ENCODE results near the gene BTNL9.
"Not testable (repeated sequence)": the region's sequence is repeated elsewhere in the genome, so short reads cannot be mapped to it uniquely, and the experiment has no call there.

Gene BTNL9

DNA sequence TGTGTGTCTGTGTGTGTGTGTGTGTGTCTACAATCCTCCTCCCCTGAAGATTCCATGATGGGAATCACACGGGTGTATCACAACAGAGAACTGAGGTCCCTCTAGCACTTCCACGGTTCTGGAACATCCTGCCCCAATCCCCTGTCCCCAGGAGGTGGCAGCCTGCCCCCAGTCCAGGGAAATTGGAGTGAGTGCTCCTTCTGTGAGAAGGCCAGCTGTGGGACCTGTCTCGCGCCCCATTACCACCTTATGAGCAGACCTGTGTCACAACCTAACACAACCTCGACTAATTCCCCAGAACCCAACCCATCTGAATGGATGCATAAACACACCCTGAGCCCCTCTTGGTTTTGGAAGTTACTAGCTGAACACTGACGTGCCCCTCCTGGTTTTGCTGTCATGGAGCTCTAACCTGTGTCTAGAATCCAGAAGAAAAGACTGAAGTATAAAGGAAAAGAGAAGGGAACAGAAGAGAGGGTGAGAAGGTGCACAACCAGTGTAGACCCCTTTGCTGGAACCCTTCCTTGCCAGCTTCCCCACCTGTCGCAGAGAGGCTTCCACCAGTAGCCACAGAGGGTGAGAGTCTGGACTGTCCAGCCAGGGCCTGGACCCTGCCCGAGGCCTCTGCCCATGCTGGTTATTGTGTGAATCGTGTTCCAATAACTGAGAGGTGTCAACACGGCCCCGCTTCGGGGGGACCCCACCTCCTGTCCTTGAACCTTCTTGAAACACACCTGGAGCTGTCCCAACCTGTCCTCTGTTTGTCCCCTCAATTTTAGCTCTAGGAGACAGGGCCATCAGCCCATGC, 3.4 kb downstream of the BTNL9 start:
- no peak for DNase-seq (ENCODE audit: low spot score)

DNA sequence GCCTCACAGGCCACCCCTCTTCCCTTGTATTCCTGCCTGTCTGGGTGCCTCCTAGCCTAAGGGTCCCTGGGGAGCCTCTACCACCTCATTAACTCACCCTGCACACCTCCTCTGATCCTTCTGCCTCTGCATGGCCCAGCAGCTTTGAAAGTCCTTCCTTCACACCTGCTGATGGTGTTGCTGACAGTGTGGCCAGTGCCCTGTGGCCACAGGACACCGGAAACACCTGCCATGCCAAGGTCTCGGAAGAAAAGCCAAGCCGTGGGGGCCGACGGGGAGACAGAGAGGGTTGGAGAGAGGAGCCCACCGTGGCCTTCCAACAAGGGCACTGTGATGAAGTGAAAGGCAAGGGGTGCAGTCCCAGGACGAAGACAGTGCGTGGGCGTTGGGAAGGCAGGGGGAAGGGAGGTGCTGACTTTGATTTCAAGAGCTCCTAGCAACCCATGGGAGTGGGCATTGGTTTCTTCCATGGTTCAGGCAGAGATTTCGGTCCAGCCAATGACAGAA, 4.1 kb downstream of the BTNL9 start:
- DNase-seq (ENCODE audit: low spot score), result no peak

DNA sequence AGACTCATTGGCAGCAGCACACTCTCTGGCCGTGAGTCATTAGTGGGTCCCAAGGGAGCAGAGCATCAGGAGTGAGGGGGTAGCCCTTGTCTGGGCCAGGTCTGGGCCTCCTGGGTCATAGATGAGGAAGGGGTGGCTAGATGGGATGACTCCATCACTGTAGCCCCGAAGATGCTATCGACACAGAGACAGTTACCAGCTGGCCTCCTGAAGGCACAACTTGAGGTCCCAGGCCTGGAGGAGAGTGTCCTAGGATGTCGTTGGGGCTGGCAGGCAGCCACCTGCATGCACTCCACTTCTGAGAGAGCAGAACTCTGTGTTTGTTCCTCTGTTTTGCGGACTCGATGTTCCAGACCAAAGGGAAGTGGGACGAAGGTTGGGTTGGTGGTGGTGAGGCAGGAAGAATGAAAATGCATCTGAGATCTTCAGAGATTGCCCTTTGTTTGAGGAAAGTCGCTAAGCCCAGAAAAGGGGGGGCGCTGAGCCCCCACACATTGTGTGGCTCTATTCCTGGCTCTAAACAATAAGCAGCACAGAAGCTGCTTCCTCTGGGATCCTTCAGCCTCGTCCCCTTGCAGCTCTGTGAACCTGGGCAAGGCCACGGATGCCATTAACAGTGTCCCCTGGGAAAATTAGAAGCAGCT, 4.7 kb downstream of the BTNL9 start:
- DNase-seq (ENCODE audit: low spot score), result no peak

- DNase-seq (ENCODE audit: low spot score), result no peak
Measured at GRCh38 chr5:181045316-181045715, 5.2 kb downstream of the BTNL9 start.

GRCh38 chr5:181045857-181046256, 5.8 kb downstream of the BTNL9 start:
- DNase-seq (ENCODE audit: low spot score), result not testable (repeated sequence)

DNA sequence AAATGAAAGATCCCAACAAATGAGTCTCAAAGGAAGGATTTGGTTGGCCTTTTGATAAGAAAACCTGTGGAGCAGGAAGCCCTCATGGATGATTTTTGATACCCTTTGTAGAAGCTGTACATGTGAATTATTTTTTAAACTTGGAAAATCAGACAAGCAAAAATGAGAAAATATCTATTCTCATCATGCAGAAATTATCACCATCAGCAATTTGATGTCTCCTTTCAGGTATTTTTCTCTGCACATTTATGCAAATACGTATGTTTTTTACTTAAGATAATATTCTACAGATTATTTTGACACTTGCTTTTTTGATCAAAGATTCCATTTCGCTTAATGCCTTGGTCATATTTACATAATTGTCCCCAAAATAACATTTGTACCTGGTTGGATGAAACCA, 7.2 kb downstream of the BTNL9 start:
- DNase-seq (ENCODE audit: low spot score), result no peak

GRCh38 chr5:181047921-181048320, 7.9 kb downstream of the BTNL9 start:
- DNase-seq (ENCODE audit: low spot score), result no peak

DNA sequence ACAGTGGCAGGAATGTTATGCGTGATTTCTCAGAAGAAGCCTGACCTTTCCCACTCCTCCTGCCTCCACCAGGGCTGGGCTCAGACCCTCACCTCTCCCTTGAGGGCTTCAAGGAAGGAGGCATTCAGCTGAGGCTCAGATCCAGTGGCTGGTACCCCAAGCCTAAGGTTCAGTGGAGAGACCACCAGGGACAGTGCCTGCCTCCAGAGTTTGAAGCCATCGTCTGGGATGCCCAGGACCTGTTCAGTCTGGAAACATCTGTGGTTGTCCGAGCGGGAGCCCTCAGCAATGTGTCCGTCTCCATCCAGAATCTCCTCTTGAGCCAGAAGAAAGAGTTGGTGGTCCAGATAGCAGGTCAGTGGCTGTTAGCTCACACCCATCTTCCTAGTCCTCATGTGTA, 9.9 kb downstream of the BTNL9 start:
- no peak for DNase-seq (ENCODE audit: low spot score)

- no peak for DNase-seq (ENCODE audit: low spot score)
Measured at GRCh38 chr5:181051841-181052671, 12.0 kb downstream of the BTNL9 start.

DNA sequence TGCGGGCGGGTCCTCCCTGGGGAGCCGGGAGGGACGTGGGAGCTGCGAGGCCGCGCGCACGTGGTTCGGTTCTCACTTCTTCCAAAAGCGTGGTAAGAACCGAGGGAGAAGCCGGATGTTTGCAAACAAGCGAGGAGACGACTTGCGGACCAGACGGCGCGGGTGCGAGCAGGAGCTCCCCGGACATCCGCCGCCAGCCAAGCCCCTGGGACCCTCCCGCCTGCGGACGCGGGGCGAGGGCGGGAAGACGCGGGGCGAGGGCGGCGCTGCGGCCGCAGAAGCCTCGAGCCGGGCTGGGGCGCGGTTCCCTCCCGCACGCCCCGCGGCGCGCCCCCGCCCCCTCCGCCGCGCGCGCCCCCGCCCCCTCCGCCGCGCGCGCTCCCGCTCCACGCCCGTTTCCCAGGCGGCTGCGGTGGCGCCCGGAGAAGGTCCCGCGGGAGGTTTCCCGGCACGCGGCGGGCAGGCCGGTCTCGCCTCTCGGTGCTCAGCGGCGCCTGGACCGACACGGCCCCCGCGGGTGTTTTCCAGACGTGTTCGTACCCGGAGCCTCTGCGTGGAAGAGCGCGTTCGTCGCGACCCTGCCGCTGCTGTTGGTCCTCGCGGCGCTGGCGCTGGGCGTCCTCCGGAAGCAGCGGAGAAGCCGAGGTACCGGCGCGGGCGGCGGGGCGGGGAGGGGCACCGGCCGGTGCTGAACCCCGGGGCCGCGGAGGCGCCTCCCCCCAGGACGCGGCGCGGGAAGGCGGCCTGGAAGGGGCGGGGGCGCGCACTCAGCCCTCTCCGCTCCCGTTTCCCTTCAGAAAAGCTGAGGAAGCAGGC, 12.8 kb downstream of the BTNL9 start:
- no peak for DNase-seq (ENCODE audit: low spot score)

DNA sequence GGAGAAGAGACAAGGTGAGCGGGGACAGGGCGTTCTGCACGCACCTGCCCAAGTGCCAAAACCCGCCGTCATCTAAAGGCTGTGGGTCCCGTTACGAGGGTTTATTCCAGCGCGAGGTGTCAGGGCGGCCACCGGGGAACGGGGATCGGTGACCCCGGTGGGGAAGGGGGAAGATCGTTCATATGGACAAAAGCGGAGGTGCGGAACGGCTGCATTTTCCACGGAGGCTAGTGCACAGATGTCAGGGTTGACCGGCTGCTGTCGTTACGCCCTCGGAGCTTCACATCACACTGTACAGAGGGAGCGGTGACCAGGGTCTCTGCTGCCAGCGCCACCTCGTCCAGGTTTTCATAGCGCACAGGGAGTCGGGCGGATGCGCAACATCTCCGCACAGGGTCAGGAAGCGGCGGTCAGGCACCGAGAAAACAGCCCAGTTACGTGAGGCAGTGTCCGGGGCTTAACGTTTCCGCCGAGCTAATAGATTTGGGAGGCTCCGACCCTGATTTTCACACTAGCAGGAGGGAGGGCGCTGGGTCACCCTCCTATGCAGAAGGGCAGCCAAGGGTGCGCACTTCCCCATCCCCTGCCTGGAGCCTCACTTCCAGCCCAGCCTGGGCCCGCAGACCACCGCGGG, 13.5 kb downstream of the BTNL9 start:
- DNase-seq (ENCODE audit: low spot score), result no peak

DNA sequence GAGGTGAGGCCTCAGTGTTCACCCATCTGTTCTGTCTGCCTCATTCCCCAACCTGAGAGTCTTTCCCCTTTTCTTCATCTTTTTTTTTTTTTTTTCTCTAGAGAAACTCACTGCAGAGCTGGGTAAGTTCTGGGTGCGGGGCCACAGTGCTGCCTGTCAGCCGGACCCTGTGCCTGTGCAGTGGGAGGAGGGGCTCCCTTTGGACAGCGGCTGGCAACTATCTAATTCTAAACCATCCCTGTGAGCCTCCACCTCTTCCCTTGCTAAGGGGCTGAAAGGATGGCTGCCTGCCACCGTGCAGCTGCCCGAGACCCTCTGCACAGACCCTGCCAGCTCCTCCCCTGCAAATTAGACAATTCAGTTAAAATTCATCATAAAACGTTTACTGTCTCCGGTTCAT, 14.1 kb downstream of the BTNL9 start:
- no peak for DNase-seq (ENCODE audit: low spot score)

DNA sequence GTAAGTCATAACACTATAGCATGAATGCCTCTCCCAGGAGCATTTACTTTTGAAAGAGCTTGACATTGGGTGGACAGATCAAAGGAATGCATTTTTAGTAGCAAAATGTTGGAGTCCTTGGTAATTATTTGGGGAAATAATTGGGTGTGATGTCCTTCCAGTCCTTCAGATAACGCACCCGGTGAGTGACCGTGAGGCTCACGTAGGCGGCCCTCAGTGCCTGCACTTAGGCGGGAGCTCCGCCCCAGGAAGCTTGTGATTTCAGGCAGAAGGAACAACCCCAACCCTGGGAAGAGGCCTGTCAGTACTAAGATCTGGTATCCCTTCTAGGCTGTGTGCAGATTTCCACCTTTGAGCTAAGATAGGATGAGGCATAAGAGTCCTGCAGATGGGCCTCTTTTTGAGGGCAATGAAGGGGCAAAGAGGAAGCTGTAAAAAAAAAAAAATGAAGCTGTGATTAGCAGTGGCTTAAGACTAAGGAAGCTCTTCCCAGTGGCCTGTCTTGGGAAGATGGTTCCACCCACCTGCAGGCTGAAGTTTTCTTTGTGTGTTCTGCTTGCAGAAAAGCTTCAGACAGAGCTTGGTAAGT, 14.9 kb downstream of the BTNL9 start:
- no peak for DNase-seq (ENCODE audit: low spot score)

DNA sequence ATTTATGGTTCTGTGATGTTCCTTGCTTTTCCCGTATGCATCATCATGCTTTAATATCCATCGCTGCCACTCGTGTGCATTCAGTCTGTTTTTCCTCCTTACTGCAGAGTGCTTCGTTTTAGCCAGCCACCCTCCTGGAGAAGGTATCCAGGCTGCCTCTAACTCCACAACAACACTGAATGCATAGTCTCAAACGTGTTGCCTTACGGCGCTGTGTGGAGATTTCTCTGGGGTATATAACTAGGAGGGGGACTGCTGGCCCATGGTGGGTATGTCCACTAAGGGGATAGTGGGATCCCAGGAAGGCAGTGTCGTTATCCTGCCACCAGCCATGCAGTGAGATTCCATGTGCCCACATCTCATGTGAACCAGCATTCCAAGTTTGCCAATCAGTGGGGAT, 16.4 kb downstream of the BTNL9 start:
- DNase-seq (ENCODE audit: low spot score), result no peak

DNA sequence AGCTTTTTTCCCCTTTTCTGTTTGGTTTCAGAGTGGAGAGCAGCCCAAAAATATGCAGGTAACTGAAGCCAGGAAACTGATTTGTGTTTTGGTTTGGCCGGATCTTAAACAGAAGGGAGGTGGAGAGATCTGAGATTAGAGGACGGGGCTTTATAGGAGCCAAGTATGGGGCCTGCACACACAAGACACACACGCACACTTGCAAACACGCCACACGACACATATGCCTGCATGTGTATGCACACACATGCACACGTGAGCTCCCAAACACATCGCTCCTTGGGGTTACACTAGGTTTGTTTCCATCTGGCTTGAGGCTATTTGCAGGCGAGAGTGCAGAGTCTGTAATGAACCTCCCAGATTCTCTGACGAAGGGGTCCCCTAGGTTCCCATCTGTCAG, 18.3 kb downstream of the BTNL9 start:
- no peak for DNase-seq (ENCODE audit: low spot score)

DNA sequence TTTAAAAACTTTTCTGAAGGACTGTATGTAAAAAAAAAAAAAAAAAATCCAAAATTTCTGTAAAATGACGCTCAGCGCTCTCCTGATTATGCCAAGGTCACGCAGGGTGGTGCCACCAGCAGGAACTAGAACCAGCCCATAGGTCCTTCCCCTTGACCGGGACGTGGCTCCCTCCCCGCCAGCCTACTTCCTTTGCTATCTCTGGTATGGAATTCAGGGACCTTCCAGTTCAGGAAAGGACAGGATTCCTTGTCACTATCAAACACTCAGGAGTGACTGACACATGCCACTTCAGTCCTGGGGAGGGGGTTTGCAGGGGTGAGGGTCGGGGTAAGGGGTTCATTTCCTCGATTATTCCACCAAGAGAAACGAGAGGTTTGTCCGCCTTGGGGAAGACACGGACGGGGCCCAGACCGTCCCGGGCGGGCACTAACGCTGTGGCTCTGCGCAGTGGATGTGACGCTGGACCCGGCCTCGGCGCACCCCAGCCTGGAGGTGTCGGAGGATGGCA, 18.8 kb downstream of the BTNL9 start:
- DNase-seq (ENCODE audit: low spot score), result no peak

DNA sequence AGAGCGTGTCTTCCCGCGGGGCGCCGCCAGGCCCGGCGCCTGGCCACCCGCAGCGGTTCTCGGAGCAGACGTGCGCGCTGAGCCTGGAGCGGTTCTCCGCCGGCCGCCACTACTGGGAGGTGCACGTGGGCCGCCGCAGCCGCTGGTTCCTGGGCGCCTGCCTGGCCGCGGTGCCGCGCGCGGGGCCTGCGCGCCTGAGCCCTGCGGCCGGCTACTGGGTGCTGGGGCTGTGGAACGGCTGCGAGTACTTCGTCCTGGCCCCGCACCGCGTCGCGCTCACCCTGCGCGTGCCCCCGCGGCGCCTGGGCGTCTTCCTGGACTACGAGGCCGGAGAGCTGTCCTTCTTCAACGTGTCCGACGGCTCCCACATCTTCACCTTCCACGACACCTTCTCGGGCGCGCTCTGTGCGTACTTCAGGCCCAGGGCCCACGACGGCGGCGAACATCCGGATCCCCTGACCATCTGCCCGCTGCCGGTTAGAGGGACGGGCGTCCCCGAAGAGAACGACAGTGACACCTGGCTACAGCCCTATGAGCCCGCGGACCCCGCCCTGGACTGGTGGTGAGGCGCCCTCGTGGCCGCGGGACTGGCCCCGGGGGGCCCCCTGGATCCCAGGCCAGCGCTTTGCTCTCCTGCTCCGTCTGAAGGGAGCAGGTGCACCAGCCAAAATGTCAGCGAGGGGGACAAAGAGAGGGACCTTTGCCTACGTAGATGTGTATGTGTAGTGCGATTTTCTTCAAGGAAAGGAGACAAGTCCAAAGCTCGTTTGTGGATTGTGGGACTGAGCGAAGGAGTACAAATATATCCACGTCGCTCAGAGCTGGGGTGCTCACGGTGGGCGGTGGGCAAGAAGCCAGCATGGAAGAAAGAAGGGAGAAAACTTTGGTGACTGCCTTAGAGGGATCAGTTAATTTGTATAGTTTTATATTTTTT, 19.5 kb downstream of the BTNL9 start:
- no peak for DNase-seq (ENCODE audit: low spot score)

DNA sequence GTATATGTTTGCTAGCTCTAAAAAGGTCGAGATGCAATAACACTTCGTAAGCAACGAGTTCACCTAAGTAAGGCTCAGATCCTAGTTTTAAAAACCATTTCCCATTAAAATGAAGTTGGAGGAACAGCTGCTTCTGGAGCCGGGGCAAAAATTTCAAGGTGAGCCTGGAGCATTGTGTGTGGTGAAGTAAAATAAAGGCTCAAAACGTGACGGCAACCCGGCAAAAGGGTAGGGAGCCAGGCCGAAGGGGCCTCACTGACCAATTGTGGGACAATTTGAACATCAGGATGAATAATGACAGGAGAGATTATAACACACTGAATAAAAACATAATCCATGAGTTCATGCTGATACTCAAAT, 20.1 kb downstream of the BTNL9 start:
- DNase-seq (ENCODE audit: low spot score), result no peak

DNA sequence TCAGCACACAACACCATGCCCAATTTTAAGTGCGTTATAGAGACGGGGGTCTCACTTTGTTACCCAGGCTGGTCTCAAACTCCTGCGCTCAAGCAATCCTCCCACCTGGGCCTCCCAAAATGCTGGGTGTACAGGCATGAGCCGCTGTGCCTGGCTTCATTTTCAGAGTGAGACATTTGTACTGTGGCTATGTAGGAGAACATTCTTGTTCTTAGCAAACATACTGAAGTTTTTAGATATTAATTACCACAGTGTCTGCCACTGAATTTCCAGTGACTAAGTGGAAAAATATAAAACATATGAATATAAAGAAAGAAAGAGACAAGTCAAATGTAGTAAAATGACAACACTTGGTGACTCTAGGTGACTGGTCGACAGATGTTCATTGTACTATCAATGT, 20.9 kb downstream of the BTNL9 start:
- no peak for DNase-seq (ENCODE audit: low spot score)

DNA sequence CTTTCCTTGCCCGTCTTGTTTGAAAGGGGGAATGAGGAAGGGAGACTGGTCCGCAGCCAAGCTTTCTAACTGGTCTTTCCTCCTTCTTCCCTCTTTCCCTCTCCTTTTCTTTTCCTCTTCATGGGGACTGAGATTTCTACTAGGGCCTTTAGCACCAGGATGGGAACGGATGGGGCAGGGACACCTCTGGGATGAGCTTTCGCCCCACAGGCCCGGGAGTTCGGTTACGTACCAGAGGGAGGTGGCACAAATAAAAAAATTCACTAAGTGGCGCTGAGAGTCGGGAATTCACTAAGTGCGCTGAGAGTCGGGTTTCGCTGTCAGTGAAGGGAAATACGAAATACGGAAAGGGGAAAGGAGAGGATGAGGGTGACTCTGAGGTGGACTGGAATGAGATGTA, 21.6 kb downstream of the BTNL9 start:
- no peak for DNase-seq (ENCODE audit: low spot score)

Measured in CD4-positive, alpha-beta T cell treated with Interleukin-15 for 4 hours (primary cell).